Regular cardiac myocyte (primary cell): ENCODE results near the gene TRIM77. TPM values are rescaled to one million over a fixed set of nuclear protein-coding genes. Genes with fewer than 3 reads are reported as not detected.

Experiments used
- total RNA-seq: library from RNA; depleted of rRNA; stranded (reverse); fragments of >200 nt; gene quantifications from 2 replicates; pipeline ENCODE4 v1.2.3, GENCODE V29; 2014

Gene TRIM77
- total RNA-seq: not detected in 2 replicates

GRCh38 chr11:89709999-89710398 lies at the start of gene TRIM77:
TSS of gene TRIM77 (plus strand) at chr11:89710299. CDS start at chr11:89710299, 0 bp downstream.

Other genes starting within 250 kb of the TRIM77 start
- 3.6 and 3.9 TPM in 2 replicates for gene NOX4, start 218.9 kb upstream of the TRIM77 start, total RNA-seq
- not detected in 2 replicates for gene TRIM49, start 98.3 kb downstream of the TRIM77 start, total RNA-seq
- not detected in 2 replicates for gene TRIM64B, start 168.2 kb downstream of the TRIM77 start, total RNA-seq
- gene TRIM49D1, start 211.9 kb downstream of the TRIM77 start, total RNA-seq: not detected in 2 replicates
- gene TRIM49D2, start 213.8 kb downstream of the TRIM77 start, total RNA-seq: not detected in 2 replicates